Bronchial epithelial cell (primary cell): ENCODE results near the gene REG1A. TPM values are rescaled to one million over a fixed set of nuclear protein-coding genes. Genes with fewer than 3 reads are reported as not detected.

Source experiments
- DNase-seq: peaks from one replicate; pipeline ENCODE4 v3.0.0-alpha.2; 2010; ENCODE audit warnings: low read depth
- FAIRE-seq: peaks from 2 replicates; lab custom pipeline; 2011; peaks lifted over from hg19 to GRCh38; lab: Jason Lieb, UNC
- H3K27me3 ChIP-seq: 2 replicates; pipeline ENCODE4 v1.5.1; 2011; ENCODE audit warnings: low read length; ENCODE audit not compliant: control insufficient read depth, insufficient read depth
- H3K36me3 ChIP-seq: 2 replicates; pipeline ENCODE4 v1.5.1; 2011; ENCODE audit warnings: low read length; ENCODE audit not compliant: control insufficient read depth, insufficient read depth
- H3K4me3 ChIP-seq: 2 replicates; pipeline ENCODE4 v1.5.1; 2011; ENCODE audit warnings: mild to moderate bottlenecking, low read depth, low read length, control low read depth
- CTCF ChIP-seq: IDR thresholded peaks from 2 replicates; pipeline ENCODE4 v1.5.1; 2011; ENCODE audit warnings: mild to moderate bottlenecking, moderate library complexity, low read length, control low read depth, inconsistent platforms; ENCODE audit not compliant: insufficient read depth, severe bottlenecking
- total RNA-seq: library from RNA; depleted of rRNA; stranded (reverse); fragments of >200 nt; gene quantifications from 2 replicates; pipeline ENCODE4 v1.2.1, GENCODE V29; 2014

REG1A gene
- total RNA-seq, 1 donor from 2014 or later: not detected

GRCh38 chr2:79085382-79085781, 34.9 kb upstream of the REG1A start:
- FAIRE-seq: no peak
- DNase-seq: no peak
- Histone ChIP-seq H3K36me3 (no peaks in the 10 kb centered on the region), H3K27me3 (no peaks in the 10 kb centered on the region), H3K4me3 (no peak overlapping the region)
- no peak for TF ChIP-seq CTCF

DNA sequence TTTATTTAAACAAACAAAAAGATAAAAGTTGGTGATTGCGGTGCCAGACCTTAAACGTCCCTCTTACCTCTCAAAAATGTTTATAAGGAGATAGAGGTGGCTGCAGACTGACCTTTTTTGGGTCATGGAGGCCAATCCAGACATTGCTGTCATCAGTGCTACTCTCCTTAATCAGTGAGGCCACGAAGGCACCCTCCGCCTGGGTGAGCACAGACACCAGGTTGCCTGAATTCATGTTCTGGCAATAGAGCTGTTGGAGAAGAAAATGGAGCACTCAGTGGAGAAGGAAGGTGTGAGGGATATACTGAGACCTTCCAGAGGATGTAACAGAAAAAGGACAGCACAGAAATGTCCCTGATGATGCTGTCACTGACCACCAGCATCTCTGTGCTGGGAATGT, 34.0 kb upstream of the REG1A start:
- TF ChIP-seq CTCF: no peak
- no peaks in the 10 kb centered on the region for H3K27me3 ChIP-seq
- FAIRE-seq: peak; percentile 75
- no peak overlapping the region for H3K4me3 ChIP-seq
- DNase-seq: no peak
- H3K36me3 ChIP-seq: no peaks in the 10 kb centered on the region

GRCh38 chr2:79087785-79088364, 32.4 kb upstream of the REG1A start, which contains the start of gene REG1B:
Gene REG1B (minus strand): TSS chr2:79087993. CDS start chr2:79087612, 381 bp downstream.
- no peaks in the 10 kb centered on the region for H3K36me3 ChIP-seq
- H3K27me3 ChIP-seq: no peaks in the 10 kb centered on the region
- no peak for TF ChIP-seq CTCF
- no peak for FAIRE-seq
- DNase-seq: no peak
- H3K4me3 ChIP-seq: no peak within 1 kb of the TSS

GRCh38 chr2:79090693-79091092, 29.6 kb upstream of the REG1A start:
- Histone ChIP-seq H3K4me3 (no peak overlapping the region), H3K27me3 (no peaks in the 10 kb centered on the region), H3K36me3 (no peaks in the 10 kb centered on the region)
- no peak for DNase-seq
- no peak for TF ChIP-seq CTCF
- FAIRE-seq: no peak

DNA sequence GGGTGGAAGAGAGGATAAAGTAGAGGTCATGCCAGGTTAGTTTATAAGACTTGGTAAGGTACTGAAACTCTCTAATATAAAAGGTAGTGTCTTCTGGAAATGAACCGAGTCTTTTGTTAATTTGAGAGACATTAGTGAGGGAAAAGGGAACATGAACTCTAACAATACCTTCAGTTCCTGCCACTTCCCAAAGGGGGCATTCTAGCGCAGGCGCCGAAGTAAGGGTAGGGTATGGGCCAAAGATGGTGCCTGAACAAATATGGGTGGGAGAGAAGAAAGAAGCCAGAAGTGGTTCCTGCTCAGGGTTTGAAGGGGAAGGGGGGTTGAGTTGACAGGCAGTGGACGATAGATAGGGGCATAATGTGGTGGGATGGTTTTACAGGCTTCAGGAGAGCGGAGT, 22.4 kb upstream of the REG1A start:
- Histone ChIP-seq H3K4me3 (no peak overlapping the region), H3K36me3 (no peaks in the 10 kb centered on the region), H3K27me3 (no peaks in the 10 kb centered on the region)
- TF ChIP-seq CTCF: no peak
- DNase-seq (no peak), FAIRE-seq (no peak)

DNA sequence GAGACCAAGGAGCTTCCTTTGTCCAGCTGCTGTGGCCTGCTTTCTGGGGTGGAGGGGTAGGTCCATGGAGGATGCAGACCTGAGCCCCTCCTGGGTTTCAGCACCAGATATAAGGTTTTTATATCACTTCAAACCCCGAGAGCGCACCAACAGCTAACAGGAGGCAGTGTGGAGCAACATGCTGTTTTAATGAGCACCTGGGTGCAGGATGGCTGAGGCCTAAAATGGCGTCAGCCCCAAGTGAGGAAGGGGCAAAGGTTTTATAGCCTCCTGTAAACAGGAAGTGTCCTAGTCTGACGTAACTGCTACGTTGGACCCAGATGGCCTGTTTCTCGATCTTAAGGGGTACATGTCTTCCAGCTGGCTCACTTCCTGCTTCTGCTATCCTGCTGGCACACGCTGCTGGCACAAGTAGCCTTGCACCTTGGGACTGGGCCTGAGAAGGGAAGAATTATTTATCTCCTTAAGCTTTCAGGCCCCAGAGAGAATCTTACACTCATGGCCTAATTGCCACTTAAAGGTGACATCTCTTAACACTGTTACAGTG, 21.1 kb upstream of the REG1A start:
- Histone ChIP-seq H3K4me3 (no peak overlapping the region), H3K27me3 (no peaks in the 10 kb centered on the region), H3K36me3 (no peaks in the 10 kb centered on the region)
- no peak for TF ChIP-seq CTCF
- DNase-seq (no peak), FAIRE-seq (no peak)
